Measurements from ENCODE around the gene ARHGDIA.

The ARHGDIA gene

GRCh38 chr17:81867170-81867990 is 3.8 kb downstream of the ARHGDIA start:
- peaks cover 0 to 62% of the 10 kb centered on the region in 2 donors for H3K4me1 ChIP-seq (ENCODE audit: control insufficient read depth in 1 of 2, insufficient read depth in 2 of 2, low read length in 2 of 2)
- no peak overlapping the region for H3K4me3 ChIP-seq (ENCODE audit: low read depth in 1 of 2, low read length in 2 of 2)
- H3K27ac ChIP-seq (ENCODE audit: low read length): peak overlapping the region; percentile 56
- H3K9me3 ChIP-seq (ENCODE audit: control insufficient read depth in 1 of 2, low read length in 2 of 2): no peaks in the 10 kb centered on the region
- H3K36me3 ChIP-seq (ENCODE audit: control insufficient read depth in 1 of 2, insufficient read depth in 2 of 2, low read length in 2 of 2): peaks cover 0 to 25% of the 10 kb centered on the region in 2 donors
- no peaks in the 10 kb centered on the region for H3K27me3 ChIP-seq (ENCODE audit: low read depth, low read length)

DNA sequence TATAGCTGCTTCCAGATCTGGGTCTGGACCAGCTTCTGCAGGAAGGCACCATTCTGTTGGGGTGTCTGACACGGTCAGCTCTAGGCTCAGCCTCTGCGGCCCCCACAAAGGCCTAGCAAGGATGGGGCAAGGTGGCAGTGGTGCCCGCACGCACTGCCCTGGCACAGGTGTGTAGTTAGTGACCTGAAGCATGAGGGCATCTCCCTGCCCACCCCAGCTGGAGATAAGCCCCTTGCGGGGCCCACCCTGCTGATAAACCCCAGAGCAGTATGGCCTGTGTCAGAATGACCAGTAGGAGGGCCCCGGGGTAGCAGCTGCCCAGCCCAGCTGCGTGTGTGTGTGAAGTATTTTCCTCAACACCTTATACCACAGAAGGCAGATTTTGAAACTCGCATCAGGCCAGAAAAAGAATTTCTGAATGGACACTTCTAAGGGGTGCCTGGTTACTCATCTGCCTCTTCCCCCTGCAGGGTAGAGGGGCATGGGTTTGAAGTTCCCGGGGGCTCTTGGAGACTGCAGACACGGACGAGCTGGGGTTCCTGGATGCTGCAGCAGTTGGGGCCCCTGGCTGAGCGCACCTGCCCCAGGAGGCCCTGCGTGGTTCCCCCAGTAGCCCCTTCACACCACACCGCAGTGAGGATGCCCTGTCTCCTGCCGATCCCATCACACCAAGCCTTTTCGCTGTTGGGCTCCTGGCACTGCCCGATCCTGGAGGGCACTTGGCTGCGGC is 4.5 kb downstream of the ARHGDIA start:
- Histone ChIP-seq H3K4me1 (ENCODE audit: control insufficient read depth in 1 of 2, insufficient read depth in 2 of 2, low read length in 2 of 2) (peaks cover 0 to 65% of the 10 kb centered on the region in 2 donors), H3K27ac (ENCODE audit: low read length) (peak overlapping the region; percentile 54), H3K9me3 (ENCODE audit: control insufficient read depth in 1 of 2, low read length in 2 of 2) (no peaks in the 10 kb centered on the region), H3K27me3 (ENCODE audit: low read depth, low read length) (no peaks in the 10 kb centered on the region), H3K4me3 (ENCODE audit: low read depth in 1 of 2, low read length in 2 of 2) (no peak overlapping the region), H3K36me3 (ENCODE audit: control insufficient read depth in 1 of 2, insufficient read depth in 2 of 2, low read length in 2 of 2) (peaks cover 0 to 25% of the 10 kb centered on the region in 2 donors)

DNA sequence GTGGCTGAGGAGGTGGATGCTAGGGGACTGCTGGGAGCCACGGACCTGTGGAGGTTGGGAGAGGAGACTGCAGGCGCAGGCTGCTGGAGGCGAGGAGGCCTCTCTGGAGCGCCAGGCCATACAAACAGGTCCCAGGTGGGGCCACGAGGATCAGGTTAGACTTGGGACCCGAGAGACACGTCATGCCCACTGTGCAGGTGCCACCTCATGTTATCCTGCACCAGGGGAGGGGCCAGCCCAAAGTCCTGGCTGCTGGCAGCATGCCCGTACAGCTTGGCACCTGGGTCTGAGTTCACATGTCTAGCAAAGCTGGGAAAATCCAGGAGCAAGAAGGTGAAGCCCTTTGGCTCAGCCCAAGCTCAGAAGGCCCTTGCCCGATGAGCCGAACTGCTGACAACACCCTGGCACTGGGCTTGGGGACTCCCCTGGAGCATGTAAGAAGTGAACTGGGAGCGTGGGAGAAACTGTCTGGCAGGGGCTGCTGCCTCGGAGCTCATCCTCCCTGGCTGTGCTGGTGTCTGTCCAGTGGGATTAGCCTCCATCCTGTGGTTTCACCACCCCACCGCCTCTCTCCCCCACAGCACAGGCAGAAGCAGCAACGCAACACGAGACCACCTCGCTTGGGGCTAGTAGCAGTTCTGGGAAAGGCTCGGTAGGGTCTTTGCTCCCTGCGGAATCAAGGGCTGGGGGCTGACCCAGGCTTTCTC is 5.3 kb downstream of the ARHGDIA start:
- peak overlapping the region; percentile 69 for H3K27ac ChIP-seq (ENCODE audit: low read length)
- H3K9me3 ChIP-seq (ENCODE audit: control insufficient read depth in 1 of 2, low read length in 2 of 2): no peaks in the 10 kb centered on the region
- H3K4me1 ChIP-seq (ENCODE audit: control insufficient read depth in 1 of 2, insufficient read depth in 2 of 2, low read length in 2 of 2): peaks cover 0 to 68% of the 10 kb centered on the region in 2 donors
- H3K4me3 ChIP-seq (ENCODE audit: low read depth in 1 of 2, low read length in 2 of 2): no peak overlapping the region
- no peaks in the 10 kb centered on the region for H3K27me3 ChIP-seq (ENCODE audit: low read depth, low read length)
- peaks cover 0 to 31% of the 10 kb centered on the region in 2 donors for H3K36me3 ChIP-seq (ENCODE audit: control insufficient read depth in 1 of 2, insufficient read depth in 2 of 2, low read length in 2 of 2)

GRCh38 chr17:81865358-81865732 is 5.8 kb downstream of the ARHGDIA start:
- no peaks in the 10 kb centered on the region for H3K9me3 ChIP-seq (ENCODE audit: control insufficient read depth in 1 of 2, low read length in 2 of 2)
- peaks cover 0 to 68% of the 10 kb centered on the region in 2 donors for H3K4me1 ChIP-seq (ENCODE audit: control insufficient read depth in 1 of 2, insufficient read depth in 2 of 2, low read length in 2 of 2)
- no peak overlapping the region for H3K4me3 ChIP-seq (ENCODE audit: low read depth in 1 of 2, low read length in 2 of 2)
- peaks cover 0 to 31% of the 10 kb centered on the region in 2 donors for H3K36me3 ChIP-seq (ENCODE audit: control insufficient read depth in 1 of 2, insufficient read depth in 2 of 2, low read length in 2 of 2)
- peak overlapping the region; percentile 69 for H3K27ac ChIP-seq (ENCODE audit: low read length)
- H3K27me3 ChIP-seq (ENCODE audit: low read depth, low read length): no peaks in the 10 kb centered on the region

- peaks cover 4 to 63% of the 10 kb centered on the region in 2 donors for H3K4me1 ChIP-seq (ENCODE audit: control insufficient read depth in 1 of 2, insufficient read depth in 2 of 2, low read length in 2 of 2)
- peaks cover 0 to 31% of the 10 kb centered on the region in 2 donors for H3K36me3 ChIP-seq (ENCODE audit: control insufficient read depth in 1 of 2, insufficient read depth in 2 of 2, low read length in 2 of 2)
- no peaks in the 10 kb centered on the region for H3K9me3 ChIP-seq (ENCODE audit: control insufficient read depth in 1 of 2, low read length in 2 of 2)
- H3K27ac ChIP-seq (ENCODE audit: low read length): peak overlapping the region; percentile 69
- H3K27me3 ChIP-seq (ENCODE audit: low read depth, low read length): no peaks in the 10 kb centered on the region
- H3K4me3 ChIP-seq (ENCODE audit: low read depth in 1 of 2, low read length in 2 of 2): no peak overlapping the region
These were observed 7.0 kb downstream of the ARHGDIA start for GRCh38 chr17:81863833-81864768.

GRCh38 chr17:81863123-81863675 is 7.9 kb downstream of the ARHGDIA start:
- Histone ChIP-seq H3K27ac (ENCODE audit: low read length) (peak overlapping the region; percentile 29), H3K4me3 (ENCODE audit: low read depth in 1 of 2, low read length in 2 of 2) (no peak overlapping the region), H3K36me3 (ENCODE audit: control insufficient read depth in 1 of 2, insufficient read depth in 2 of 2, low read length in 2 of 2) (peaks cover 0 to 24% of the 10 kb centered on the region in 2 donors), H3K4me1 (ENCODE audit: control insufficient read depth in 1 of 2, insufficient read depth in 2 of 2, low read length in 2 of 2) (peaks cover 5 to 64% of the 10 kb centered on the region in 2 donors), H3K27me3 (ENCODE audit: low read depth, low read length) (no peaks in the 10 kb centered on the region), H3K9me3 (ENCODE audit: control insufficient read depth in 1 of 2, low read length in 2 of 2) (no peaks in the 10 kb centered on the region)

DNA sequence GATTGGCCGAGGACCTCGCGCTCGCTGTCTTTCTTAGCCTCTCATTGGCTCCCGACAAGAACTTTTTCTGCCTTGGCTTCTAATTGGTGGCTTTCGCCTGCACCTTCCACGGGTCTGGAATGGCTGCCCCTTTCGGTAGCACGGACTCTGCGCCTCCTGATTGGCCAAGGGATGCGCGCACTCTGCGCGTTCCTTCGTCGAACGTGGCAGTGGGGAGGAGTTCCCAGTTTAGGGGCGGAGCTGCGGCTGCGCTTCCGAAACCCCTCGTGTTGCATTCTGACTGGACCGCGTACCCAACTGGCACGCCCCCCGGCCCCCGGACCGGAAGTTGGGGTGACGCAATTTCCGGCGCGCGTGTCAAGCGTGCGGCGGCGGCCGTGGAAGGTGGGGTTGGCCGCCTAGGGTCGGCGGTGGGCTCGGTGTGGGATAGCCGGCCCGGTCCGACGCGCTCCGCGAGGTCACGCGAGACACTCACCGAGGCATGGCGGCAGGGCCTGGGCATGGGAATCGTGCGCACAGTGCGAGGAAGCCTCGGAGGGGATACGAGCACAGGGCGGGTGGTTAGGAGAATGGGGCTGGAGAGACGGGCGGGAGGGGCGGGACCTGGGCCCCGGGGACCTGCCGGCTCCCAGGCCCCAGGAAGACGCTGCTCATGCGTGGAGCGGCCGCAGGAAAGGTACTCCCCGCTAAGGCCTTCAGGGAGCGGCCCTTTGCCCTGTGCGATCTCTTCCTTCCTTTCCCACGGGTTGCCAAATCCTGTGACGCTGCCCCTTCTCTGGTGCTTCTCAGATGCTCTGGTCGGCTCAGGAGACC is 10.2 kb downstream of the ARHGDIA start:
- H3K4me3 ChIP-seq (ENCODE audit: low read depth in 1 of 2, low read length in 2 of 2): peak overlapping the region; percentile 69 to 71
- peaks cover 5 to 42% of the 10 kb centered on the region in 2 donors for H3K4me1 ChIP-seq (ENCODE audit: control insufficient read depth in 1 of 2, insufficient read depth in 2 of 2, low read length in 2 of 2)
- H3K36me3 ChIP-seq (ENCODE audit: control insufficient read depth in 1 of 2, insufficient read depth in 2 of 2, low read length in 2 of 2): peaks cover 4 to 20% of the 10 kb centered on the region in 2 donors

GRCh38 chr17:81859906-81860755 is 11.0 kb downstream of the ARHGDIA start, which contains the start of gene P4HB:
Gene P4HB, minus strand, starts transcription at chr17:81860535. Its CDS starts 64 bp downstream, at chr17:81860471.
- Histone ChIP-seq H3K27ac (ENCODE audit: low read length) (peak within 1 kb of the TSS; percentile 94), H3K9me3 (ENCODE audit: control insufficient read depth in 1 of 2, low read length in 2 of 2) (no peaks in the 10 kb centered on the region), H3K27me3 (ENCODE audit: low read depth, low read length) (no peaks in the 10 kb centered on the region), H3K4me3 (ENCODE audit: low read depth in 1 of 2, low read length in 2 of 2) (peak within 1 kb of the TSS; percentile 84 to 92), H3K4me1 (ENCODE audit: control insufficient read depth in 1 of 2, insufficient read depth in 2 of 2, low read length in 2 of 2) (peaks cover 5 to 42% of the 10 kb centered on the region in 2 donors), H3K36me3 (ENCODE audit: control insufficient read depth in 1 of 2, insufficient read depth in 2 of 2, low read length in 2 of 2) (peaks cover 10 to 21% of the 10 kb centered on the region in 2 donors)

More for the DNA sequence above, 10.2 kb downstream of the ARHGDIA start:
- Histone ChIP-seq H3K27me3 (ENCODE audit: low read depth, low read length) (no peaks in the 10 kb centered on the region), H3K27ac (ENCODE audit: low read length) (peak overlapping the region; percentile 94), H3K9me3 (ENCODE audit: control insufficient read depth in 1 of 2, low read length in 2 of 2) (no peaks in the 10 kb centered on the region)

All from muscle layer of duodenum (tissue), 2 donors.